IPS-15b (cell line): ENCODE data around the gene COL5A1.

ENCODE experiments used
- H3K27me3 ChIP-seq: one replicate; pipeline ENCODE4 v1.6.1; 2013; ENCODE audit warnings: low read length; ENCODE audit not compliant: control insufficient read depth, insufficient read depth
- H3K36me3 ChIP-seq: one replicate; pipeline ENCODE4 v1.6.1; 2013; ENCODE audit warnings: low read length; ENCODE audit not compliant: control insufficient read depth, insufficient read depth
- H3K4me1 ChIP-seq: one replicate; pipeline ENCODE4 v1.6.1; 2013; ENCODE audit warnings: mild to moderate bottlenecking, low read length; ENCODE audit not compliant: control insufficient read depth, insufficient read depth
- H3K4me3 ChIP-seq: one replicate; pipeline ENCODE4 v1.5.1; 2013; ENCODE audit warnings: low read depth, low read length
- H3K9ac ChIP-seq: one replicate; pipeline ENCODE4 v1.6.1; 2013; ENCODE audit warnings: low read depth, mild to moderate bottlenecking, low read length
- H3K9me3 ChIP-seq: one replicate; pipeline ENCODE4 v1.6.1; 2013; ENCODE audit warnings: mild to moderate bottlenecking, low read length; ENCODE audit not compliant: control insufficient read depth, insufficient read depth

Gene COL5A1

GRCh38 chr9:134839455-134840125 lies 198.0 kb downstream of the COL5A1 start:
- Histone ChIP-seq H3K4me3 (no peak overlapping the region), H3K4me1 (no peaks in the 10 kb centered on the region), H3K27me3 (no peaks in the 10 kb centered on the region), H3K9me3 (no peaks in the 10 kb centered on the region), H3K9ac (no peak overlapping the region), H3K36me3 (no peaks in the 10 kb centered on the region)

- Histone ChIP-seq H3K27me3 (no peaks in the 10 kb centered on the region), H3K4me3 (no peak overlapping the region), H3K9ac (no peak overlapping the region), H3K36me3 (no peaks in the 10 kb centered on the region), H3K9me3 (no peaks in the 10 kb centered on the region), H3K4me1 (no peaks in the 10 kb centered on the region)
These were observed 198.9 kb downstream of the COL5A1 start for GRCh38 chr9:134840511-134840910.

GRCh38 chr9:134841180-134841904 lies 199.7 kb downstream of the COL5A1 start:
- Histone ChIP-seq H3K4me1 (no peaks in the 10 kb centered on the region), H3K9me3 (no peaks in the 10 kb centered on the region), H3K4me3 (no peak overlapping the region), H3K36me3 (no peaks in the 10 kb centered on the region), H3K9ac (no peak overlapping the region), H3K27me3 (no peaks in the 10 kb centered on the region)

- no peaks in the 10 kb centered on the region for H3K4me1 ChIP-seq
- H3K9ac ChIP-seq, result no peak overlapping the region
- H3K36me3 ChIP-seq, result no peaks in the 10 kb centered on the region
- H3K9me3 ChIP-seq, result no peaks in the 10 kb centered on the region
- H3K4me3 ChIP-seq, result no peak overlapping the region
- no peaks in the 10 kb centered on the region for H3K27me3 ChIP-seq
These were observed 200.7 kb downstream of the COL5A1 start for GRCh38 chr9:134842321-134842720.

- no peaks in the 10 kb centered on the region for H3K36me3 ChIP-seq
- no peak overlapping the region for H3K4me3 ChIP-seq
- H3K9ac ChIP-seq, result no peak overlapping the region
- H3K4me1 ChIP-seq, result no peaks in the 10 kb centered on the region
- no peaks in the 10 kb centered on the region for H3K9me3 ChIP-seq
- no peaks in the 10 kb centered on the region for H3K27me3 ChIP-seq
These were observed 202.1 kb downstream of the COL5A1 start for GRCh38 chr9:134843740-134844139.

- Histone ChIP-seq H3K4me3 (no peak overlapping the region), H3K4me1 (no peaks in the 10 kb centered on the region)
These were observed 203.2 kb downstream of the COL5A1 start for GRCh38 chr9:134844821-134845220.

GRCh38 chr9:134846187-134846586 lies 204.6 kb downstream of the COL5A1 start:
- Histone ChIP-seq H3K9me3 (peaks cover 4% of the 10 kb centered on the region), H3K4me3 (no peak overlapping the region), H3K36me3 (no peaks in the 10 kb centered on the region), H3K27me3 (no peaks in the 10 kb centered on the region), H3K9ac (no peak overlapping the region), H3K4me1 (no peaks in the 10 kb centered on the region)

More at GRCh38 chr9:134844821-134845220, 203.2 kb downstream of the COL5A1 start:
- H3K36me3 ChIP-seq, result no peaks in the 10 kb centered on the region
- no peaks in the 10 kb centered on the region for H3K27me3 ChIP-seq
- H3K9ac ChIP-seq, result no peak overlapping the region
- no peaks in the 10 kb centered on the region for H3K9me3 ChIP-seq

- Histone ChIP-seq H3K36me3 (no peaks in the 10 kb centered on the region), H3K9ac (no peak overlapping the region), H3K9me3 (peaks cover 4% of the 10 kb centered on the region), H3K4me3 (no peak overlapping the region), H3K4me1 (no peaks in the 10 kb centered on the region), H3K27me3 (no peaks in the 10 kb centered on the region)
These were observed 205.1 kb downstream of the COL5A1 start for GRCh38 chr9:134846699-134847098.

GRCh38 chr9:134847138-134847537 lies 205.5 kb downstream of the COL5A1 start:
- H3K4me3 ChIP-seq, result no peak overlapping the region
- H3K27me3 ChIP-seq, result no peaks in the 10 kb centered on the region
- H3K4me1 ChIP-seq, result no peaks in the 10 kb centered on the region
- H3K9ac ChIP-seq, result no peak overlapping the region
- H3K9me3 ChIP-seq, result peaks cover 4% of the 10 kb centered on the region
- no peaks in the 10 kb centered on the region for H3K36me3 ChIP-seq

- no peak overlapping the region for H3K9ac ChIP-seq
- no peaks in the 10 kb centered on the region for H3K4me1 ChIP-seq
- H3K27me3 ChIP-seq, result no peaks in the 10 kb centered on the region
- peaks cover 4% of the 10 kb centered on the region for H3K9me3 ChIP-seq
- no peaks in the 10 kb centered on the region for H3K36me3 ChIP-seq
- H3K4me3 ChIP-seq, result no peak overlapping the region
These were observed 206.3 kb downstream of the COL5A1 start for GRCh38 chr9:134847752-134848432.

- no peaks in the 10 kb centered on the region for H3K4me1 ChIP-seq
- H3K27me3 ChIP-seq, result no peaks in the 10 kb centered on the region
- no peaks in the 10 kb centered on the region for H3K36me3 ChIP-seq
- H3K4me3 ChIP-seq, result no peak overlapping the region
- H3K9me3 ChIP-seq, result peaks cover 4% of the 10 kb centered on the region
- no peak overlapping the region for H3K9ac ChIP-seq
These were observed 206.9 kb downstream of the COL5A1 start for GRCh38 chr9:134848504-134848903.

- Histone ChIP-seq H3K4me1 (no peaks in the 10 kb centered on the region), H3K9me3 (peaks cover 4% of the 10 kb centered on the region), H3K9ac (no peak overlapping the region), H3K36me3 (no peaks in the 10 kb centered on the region), H3K27me3 (no peaks in the 10 kb centered on the region), H3K4me3 (no peak overlapping the region)
These were observed 209.0 kb downstream of the COL5A1 start for GRCh38 chr9:134850611-134851010.
